NCI-H524 (cell line): Measurements from ENCODE around the gene ZNF107.

Source experiments
- DNase-seq, 2 experiments: peaks; one replicate each; lab custom pipeline; 2025; lab: John Stamatoyannopoulos, UW

The ZNF107 gene

GRCh38 chr7:64665980-64666662 is at the start of gene ZNF107:
Gene ZNF107, plus strand, starts transcription at chr7:64666133. Its CDS starts 150 bp downstream, at chr7:64666283.
- DNase-seq: peak; percentile 79 to 90

- peak; percentile 16 to 55 for DNase-seq
These were observed 47.0 kb upstream of the ZNF107 start for GRCh38 chr7:64618785-64619456.

GRCh38 chr7:64619705-64620104 is 46.2 kb upstream of the ZNF107 start:
- no peak for DNase-seq

- no peak for DNase-seq
These were observed 44.3 kb upstream of the ZNF107 start for GRCh38 chr7:64621656-64622055.

GRCh38 chr7:64625114-64626082 is 40.5 kb upstream of the ZNF107 start:
- DNase-seq: no peak

- no peak for DNase-seq
These were observed 39.9 kb upstream of the ZNF107 start for GRCh38 chr7:64626083-64626469.

GRCh38 chr7:64626557-64626956 is 39.4 kb upstream of the ZNF107 start:
- DNase-seq: no peak

GRCh38 chr7:64628192-64628591 is 37.7 kb upstream of the ZNF107 start:
- DNase-seq: no peak

GRCh38 chr7:64628721-64629120 is 37.2 kb upstream of the ZNF107 start:
- no peak for DNase-seq

- DNase-seq: peak in 1 of 2 experiments; percentile 38
These were observed 35.4 kb upstream of the ZNF107 start for GRCh38 chr7:64630496-64630895.

- no peak for DNase-seq
These were observed 33.9 kb upstream of the ZNF107 start for GRCh38 chr7:64632029-64632428.

GRCh38 chr7:64633401-64633800 is 32.5 kb upstream of the ZNF107 start:
- no peak for DNase-seq

- no peak for DNase-seq
These were observed 31.4 kb upstream of the ZNF107 start for GRCh38 chr7:64634406-64635062.

GRCh38 chr7:64636386-64636785 is 29.5 kb upstream of the ZNF107 start:
- DNase-seq: no peak

GRCh38 chr7:64637521-64638445 is 28.1 kb upstream of the ZNF107 start:
- no peak for DNase-seq

GRCh38 chr7:64638822-64639221 is 27.1 kb upstream of the ZNF107 start:
- no peak for DNase-seq

- no peak for DNase-seq
These were observed 26.5 kb upstream of the ZNF107 start for GRCh38 chr7:64639267-64640001.

GRCh38 chr7:64640504-64640903 is 25.4 kb upstream of the ZNF107 start:
- no peak for DNase-seq

GRCh38 chr7:64642046-64642445 is 23.9 kb upstream of the ZNF107 start:
- DNase-seq: no peak

GRCh38 chr7:64642875-64643274 is 23.1 kb upstream of the ZNF107 start:
- DNase-seq: no peak
